Stomach smooth muscle (tissue), 2 donors: Measurements from ENCODE around the gene SPECC1.
A peak's percentile ranks its signal among the peaks of the same experiment; 100 is the strongest.

Source experiments
- H3K27ac ChIP-seq: one replicate; pipeline ENCODE4 v1.7.0; 2013; ENCODE audit warnings: mild to moderate bottlenecking, low read length, inconsistent platforms
- H3K27me3 ChIP-seq, 2 donors: one replicate each; pipeline ENCODE4 v1.7.0; 2013; ENCODE audit warnings: low read length in 2 of 2; ENCODE audit not compliant: insufficient read depth in 2 of 2, control insufficient read depth in 1 of 2
- H3K36me3 ChIP-seq, 2 donors: one replicate each; pipeline ENCODE4 v1.7.0; 2013; ENCODE audit warnings: low read length in 2 of 2; ENCODE audit not compliant: control insufficient read depth in 2 of 2, insufficient read depth in 2 of 2
- H3K4me1 ChIP-seq: one replicate; pipeline ENCODE4 v1.7.0; 2013; ENCODE audit warnings: low read length; ENCODE audit not compliant: control insufficient read depth, insufficient read depth
- H3K4me3 ChIP-seq, 2 donors: one replicate each; pipeline ENCODE4 v1.7.0; 2013; ENCODE audit warnings: low read length in 2 of 2
- H3K9ac ChIP-seq, 2 donors: one replicate each; pipeline ENCODE4 v1.7.0; 2013; ENCODE audit warnings: low read length in 2 of 2, mild to moderate bottlenecking in 1 of 2
- H3K9me3 ChIP-seq, 2 donors: one replicate each; pipeline ENCODE4 v1.7.0; 2013; ENCODE audit warnings: low read length in 2 of 2; ENCODE audit not compliant: control insufficient read depth in 2 of 2
- donor health status: healthy.
- donor health status: Pancreatic carcinoma.

Gene SPECC1

GRCh38 chr17:20085283-20085845, 76.2 kb downstream of the SPECC1 start:
- no peaks in the 10 kb centered on the region for H3K4me1 ChIP-seq
- no peak overlapping the region for H3K9ac ChIP-seq
- H3K9me3 ChIP-seq = no peaks in the 10 kb centered on the region
- H3K27me3 ChIP-seq = peaks cover 0 to 2% of the 10 kb centered on the region in 2 donors
- no peaks in the 10 kb centered on the region for H3K36me3 ChIP-seq
- no peak overlapping the region for H3K4me3 ChIP-seq
- no peak overlapping the region for H3K27ac ChIP-seq

DNA sequence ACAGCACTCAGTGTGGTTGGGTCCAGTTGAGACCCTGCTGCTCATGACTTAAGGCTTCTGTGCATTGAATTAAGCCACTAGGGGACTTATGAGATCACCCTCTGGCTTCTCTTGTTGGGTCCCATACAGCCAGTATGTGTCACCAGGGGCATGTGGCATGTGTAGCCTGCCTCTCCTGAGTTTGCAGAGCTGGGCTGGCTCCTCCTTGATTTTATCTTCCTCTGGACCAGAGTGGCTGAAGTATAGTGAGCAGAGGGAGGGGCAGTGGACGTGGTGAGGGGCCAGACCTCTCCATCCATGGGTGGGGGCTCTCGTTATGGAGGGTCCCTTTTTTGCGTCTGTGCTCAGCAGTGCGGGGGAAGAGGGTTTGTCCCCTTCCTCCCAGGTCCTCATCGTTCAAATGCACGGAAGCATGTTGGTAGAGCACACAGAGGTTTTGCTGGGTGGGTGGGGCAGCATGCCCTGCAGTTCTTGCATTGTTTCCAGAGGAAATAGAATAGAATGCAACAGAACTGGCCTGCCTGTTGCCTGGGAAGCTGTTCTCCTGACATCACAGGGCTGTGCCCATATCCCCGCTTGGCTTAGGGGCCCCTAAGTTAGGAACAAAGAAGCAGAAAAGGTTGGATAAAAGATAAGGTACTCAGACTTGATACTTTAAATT, 77.4 kb downstream of the SPECC1 start:
- Histone ChIP-seq H3K36me3 (no peaks in the 10 kb centered on the region), H3K4me1 (no peaks in the 10 kb centered on the region), H3K9ac (no peak overlapping the region), H3K27me3 (peaks cover 0 to 4% of the 10 kb centered on the region in 2 donors), H3K27ac (no peak overlapping the region), H3K4me3 (no peak overlapping the region), H3K9me3 (no peaks in the 10 kb centered on the region)

- no peak overlapping the region for H3K27ac ChIP-seq
Measured at GRCh38 chr17:20087538-20088250, 78.5 kb downstream of the SPECC1 start.

DNA sequence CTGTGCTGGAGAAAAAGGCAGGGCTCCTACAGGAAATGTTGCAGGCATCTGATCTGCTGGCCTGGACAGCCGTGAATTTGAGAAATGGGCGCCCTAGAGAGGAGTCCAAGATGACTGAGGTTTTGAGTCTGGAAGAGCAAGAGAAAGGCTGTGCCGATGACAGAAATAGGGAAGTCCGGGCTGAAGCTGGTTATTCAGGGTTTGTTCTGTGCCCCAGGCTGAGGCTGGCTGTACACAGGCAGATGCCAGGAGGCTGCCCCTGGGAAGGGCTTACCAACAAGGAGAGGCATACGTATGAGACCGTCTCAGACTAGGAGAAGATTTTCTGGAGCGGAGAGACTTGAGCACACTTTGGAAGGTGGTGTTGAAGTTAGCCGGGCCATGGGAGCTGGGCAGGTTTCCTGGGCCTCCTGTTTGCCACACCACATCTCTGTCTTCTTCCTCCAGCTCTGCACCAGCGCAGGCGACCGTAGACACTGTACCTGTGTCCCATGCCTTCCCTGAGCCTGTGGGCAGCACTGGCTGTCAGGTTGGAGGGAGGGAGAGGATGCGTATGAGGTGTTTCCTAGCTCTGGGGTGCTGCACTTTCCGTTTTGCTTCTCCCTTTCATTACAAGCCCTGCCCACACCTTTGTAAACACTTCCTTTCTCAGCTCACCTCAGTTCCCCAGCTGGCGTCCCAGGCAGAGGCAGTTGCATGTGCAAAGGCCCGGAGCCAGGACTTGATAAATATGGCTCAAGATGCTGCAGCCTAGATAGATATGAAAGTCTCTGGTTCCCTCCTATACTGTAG, 80.8 kb downstream of the SPECC1 start:
- H3K4me1 ChIP-seq = no peaks in the 10 kb centered on the region
- no peak overlapping the region for H3K4me3 ChIP-seq
- H3K27ac ChIP-seq = no peak overlapping the region
- peaks cover 0 to 7% of the 10 kb centered on the region in 2 donors for H3K27me3 ChIP-seq
- no peaks in the 10 kb centered on the region for H3K36me3 ChIP-seq
- no peaks in the 10 kb centered on the region for H3K9me3 ChIP-seq
- H3K9ac ChIP-seq = no peak overlapping the region

More at GRCh38 chr17:20087538-20088250, 78.5 kb downstream of the SPECC1 start:
- Histone ChIP-seq H3K36me3 (no peaks in the 10 kb centered on the region), H3K4me1 (no peaks in the 10 kb centered on the region), H3K4me3 (no peak overlapping the region), H3K9me3 (no peaks in the 10 kb centered on the region), H3K27me3 (peaks cover 0 to 5% of the 10 kb centered on the region in 2 donors), H3K9ac (no peak overlapping the region)

- no peaks in the 10 kb centered on the region for H3K9me3 ChIP-seq
- H3K27me3 ChIP-seq = peaks cover 0 to 7% of the 10 kb centered on the region in 2 donors
- H3K36me3 ChIP-seq = no peaks in the 10 kb centered on the region
- peak overlapping the region; percentile 60 for H3K27ac ChIP-seq
- peaks cover 6% of the 10 kb centered on the region for H3K4me1 ChIP-seq
- no peak overlapping the region for H3K9ac ChIP-seq
- H3K4me3 ChIP-seq = no peak overlapping the region
Measured at GRCh38 chr17:20091174-20092029, 82.2 kb downstream of the SPECC1 start.

GRCh38 chr17:20092261-20092867, 83.2 kb downstream of the SPECC1 start:
- Histone ChIP-seq H3K4me3 (no peak overlapping the region), H3K27ac (no peak overlapping the region), H3K9ac (no peak overlapping the region), H3K4me1 (peaks cover 6% of the 10 kb centered on the region), H3K36me3 (no peaks in the 10 kb centered on the region), H3K9me3 (no peaks in the 10 kb centered on the region), H3K27me3 (peaks cover 0 to 9% of the 10 kb centered on the region in 2 donors)

- Histone ChIP-seq H3K9ac (no peak overlapping the region), H3K36me3 (no peaks in the 10 kb centered on the region), H3K9me3 (no peaks in the 10 kb centered on the region), H3K27me3 (peaks cover 0 to 9% of the 10 kb centered on the region in 2 donors), H3K27ac (no peak overlapping the region), H3K4me3 (no peak overlapping the region), H3K4me1 (peaks cover 6% of the 10 kb centered on the region)
Measured at GRCh38 chr17:20092973-20093626, 83.9 kb downstream of the SPECC1 start.

DNA sequence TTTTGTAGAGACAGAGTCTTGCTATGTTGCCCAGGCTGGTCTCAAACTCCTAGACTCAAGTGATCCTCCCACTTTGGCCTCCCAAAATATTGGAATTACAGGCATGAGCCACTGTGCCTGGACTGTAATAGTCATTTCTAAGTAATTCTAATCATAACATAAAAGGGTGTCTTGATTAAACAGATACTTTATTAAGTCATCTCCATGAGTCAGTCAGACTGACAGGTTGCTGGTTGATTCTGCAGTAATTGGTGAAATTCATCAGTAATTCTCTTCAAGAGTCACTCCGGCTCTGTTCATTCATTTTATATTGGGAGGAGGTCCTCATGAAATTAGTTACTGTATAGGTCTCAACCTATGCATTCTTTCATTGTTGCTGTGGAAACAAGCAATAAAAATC, 85.6 kb downstream of the SPECC1 start:
- Histone ChIP-seq H3K36me3 (no peaks in the 10 kb centered on the region), H3K9me3 (no peaks in the 10 kb centered on the region), H3K27ac (no peak overlapping the region), H3K4me1 (peaks cover 6% of the 10 kb centered on the region), H3K4me3 (no peak overlapping the region), H3K9ac (no peak overlapping the region), H3K27me3 (peaks cover 4 to 9% of the 10 kb centered on the region in 2 donors)

DNA sequence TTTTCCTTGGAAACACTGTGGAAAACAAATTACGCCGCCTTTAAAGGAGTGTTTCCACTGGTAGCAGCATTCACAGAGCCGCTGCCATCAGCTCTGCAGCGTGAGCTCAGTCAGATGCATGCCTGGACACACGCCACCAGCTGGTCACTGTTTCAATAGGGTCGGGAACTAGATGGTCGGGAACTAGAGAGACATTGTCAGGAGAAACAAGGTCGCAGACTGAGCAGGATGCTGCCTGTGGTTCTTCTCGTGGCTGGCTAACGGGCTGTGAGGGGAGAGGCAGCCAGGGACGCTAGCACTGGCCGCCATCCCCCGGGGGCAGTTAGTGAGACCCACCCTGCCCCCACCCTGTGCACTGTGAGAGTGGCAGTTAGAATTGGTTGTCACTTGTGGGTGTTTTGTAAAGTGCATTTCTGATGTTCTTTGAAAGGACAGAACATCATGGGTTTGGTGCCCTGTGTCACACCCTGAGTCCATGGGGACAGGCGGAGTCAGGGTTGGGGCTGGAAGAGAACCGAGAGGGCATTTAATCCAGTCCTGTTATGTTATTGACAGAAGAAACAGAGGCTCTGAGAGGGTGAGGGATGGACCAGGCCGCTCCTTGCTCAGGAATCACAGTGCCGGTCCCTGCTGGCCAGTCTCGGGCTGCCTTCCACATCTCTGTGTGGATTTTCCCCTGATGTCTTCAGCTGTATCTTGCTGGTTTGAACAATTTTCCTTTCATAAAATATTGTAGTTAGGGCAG, 86.3 kb downstream of the SPECC1 start:
- peaks cover 6% of the 10 kb centered on the region for H3K4me1 ChIP-seq
- peaks cover 4 to 9% of the 10 kb centered on the region in 2 donors for H3K27me3 ChIP-seq
- no peak overlapping the region for H3K9ac ChIP-seq
- no peak overlapping the region for H3K27ac ChIP-seq
- no peaks in the 10 kb centered on the region for H3K9me3 ChIP-seq
- peak overlapping the region in 1 of 2 donors; percentile 22 for H3K4me3 ChIP-seq
- no peaks in the 10 kb centered on the region for H3K36me3 ChIP-seq
